HG03432 (cell line): Measurements from ENCODE around the gene SERPINF2.
"Not testable (repeated sequence)": the region's sequence is repeated elsewhere in the genome, so short reads cannot be mapped to it uniquely, and the experiment has no call there.

Source experiments
- ATAC-seq: cut with Tn5 transposase; IDR thresholded peaks from one replicate; pipeline ENCODE4 v1.9.1; 2021; ENCODE audit warnings: mild to moderate bottlenecking, moderate library complexity; ENCODE audit not compliant: unreplicated experiment

The SERPINF2 gene

DNA sequence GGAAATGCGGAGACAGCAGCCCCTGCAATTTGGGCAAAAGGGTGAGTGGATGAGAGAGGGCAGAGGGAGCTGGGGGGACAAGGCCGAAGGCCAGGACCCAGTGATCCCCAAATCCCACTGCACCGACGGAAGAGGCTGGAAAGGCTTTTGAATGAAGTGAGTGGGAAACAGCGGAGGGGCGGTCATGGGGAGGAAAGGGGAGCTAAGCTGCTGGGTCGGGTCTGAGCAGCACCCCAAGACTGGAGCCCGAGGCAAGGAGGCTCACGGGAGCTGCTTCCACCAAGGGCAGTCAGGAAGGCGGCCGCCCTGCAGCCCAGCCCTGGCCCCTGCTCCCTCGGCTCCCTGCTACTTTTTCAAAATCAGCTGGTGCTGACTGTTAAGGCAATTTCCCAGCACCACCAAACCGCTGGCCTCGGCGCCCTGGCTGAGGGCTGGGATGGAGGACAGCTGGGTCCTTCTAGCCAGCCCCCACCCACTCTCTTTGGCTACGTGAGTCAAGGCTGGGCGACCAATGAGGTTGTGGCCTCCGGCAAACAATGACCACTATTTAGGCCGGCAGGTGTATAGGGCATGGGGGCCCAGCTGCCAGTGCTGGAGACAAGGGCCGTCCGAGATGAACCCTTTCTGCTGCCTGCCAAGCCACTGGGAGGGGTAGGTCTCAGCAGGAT lies 19.7 kb downstream of the SERPINF2 start:
- no peak for ATAC-seq

DNA sequence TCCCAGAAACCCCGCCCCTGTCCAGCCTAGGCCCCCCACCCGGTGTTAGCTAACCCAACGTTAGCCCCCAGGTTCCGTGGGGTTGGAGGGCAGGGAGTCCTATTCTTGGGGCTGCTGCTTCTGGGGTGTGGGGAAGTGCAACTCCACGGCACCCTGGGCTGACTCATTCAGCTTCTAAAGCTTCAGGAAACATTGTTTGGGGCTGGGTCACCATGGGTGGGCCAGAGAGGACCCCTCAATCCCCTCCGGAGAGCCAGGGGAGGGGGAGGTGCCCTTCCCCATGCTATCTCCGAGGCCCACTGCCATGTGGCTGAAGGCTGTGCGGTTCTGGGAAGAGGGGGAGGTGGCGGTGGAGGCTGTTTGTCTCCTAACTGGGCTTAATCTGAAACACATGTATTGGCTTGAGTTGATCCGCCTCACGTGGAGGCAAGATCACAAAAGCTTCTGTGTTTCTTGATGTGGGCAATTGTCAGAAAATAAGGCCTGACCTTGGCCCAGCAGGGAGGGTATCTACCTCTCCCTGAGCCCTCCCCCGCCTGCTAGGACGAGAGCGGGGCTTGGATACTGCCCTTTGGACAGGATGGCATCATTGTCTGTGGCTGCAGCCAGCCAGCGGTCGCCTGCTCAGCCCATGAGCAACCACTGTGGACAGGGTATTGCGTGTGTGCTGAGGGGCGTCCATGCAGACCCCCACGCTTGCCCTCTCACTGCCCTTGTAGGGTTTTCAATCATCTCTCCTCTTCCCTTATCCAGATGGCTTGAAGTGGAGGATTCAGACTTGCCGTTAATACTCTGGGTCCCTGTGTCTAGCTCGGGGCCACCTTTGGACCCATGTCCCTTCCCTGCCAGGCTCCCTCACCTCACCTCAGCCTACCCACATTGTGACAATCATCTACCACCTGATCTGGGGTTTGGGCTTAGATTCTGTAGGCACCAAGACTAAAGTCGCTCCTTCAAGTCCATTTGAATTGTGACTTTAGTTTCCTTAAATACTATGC lies 20.5 kb downstream of the SERPINF2 start:
- no peak for ATAC-seq

DNA sequence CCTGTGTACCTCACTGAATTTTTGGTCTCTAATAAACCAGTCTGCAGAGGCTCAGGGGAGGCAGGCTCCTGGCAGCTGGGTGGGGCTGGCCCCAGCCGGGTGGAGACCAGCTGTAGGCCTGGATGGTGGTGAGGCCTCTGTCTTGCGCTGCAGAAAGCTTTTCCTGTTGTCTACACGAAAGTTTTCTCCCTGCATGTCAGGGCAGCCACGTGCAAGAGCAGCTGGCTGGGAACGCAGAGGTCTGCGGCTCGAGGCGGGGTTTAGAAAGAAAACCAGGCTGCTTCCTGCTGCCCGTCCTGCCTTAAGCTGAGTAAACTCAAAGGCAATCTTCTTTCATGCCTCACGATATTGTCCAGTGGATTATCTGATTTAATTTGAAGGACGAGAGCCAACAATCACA lies 21.6 kb downstream of the SERPINF2 start:
- ATAC-seq: no peak

DNA sequence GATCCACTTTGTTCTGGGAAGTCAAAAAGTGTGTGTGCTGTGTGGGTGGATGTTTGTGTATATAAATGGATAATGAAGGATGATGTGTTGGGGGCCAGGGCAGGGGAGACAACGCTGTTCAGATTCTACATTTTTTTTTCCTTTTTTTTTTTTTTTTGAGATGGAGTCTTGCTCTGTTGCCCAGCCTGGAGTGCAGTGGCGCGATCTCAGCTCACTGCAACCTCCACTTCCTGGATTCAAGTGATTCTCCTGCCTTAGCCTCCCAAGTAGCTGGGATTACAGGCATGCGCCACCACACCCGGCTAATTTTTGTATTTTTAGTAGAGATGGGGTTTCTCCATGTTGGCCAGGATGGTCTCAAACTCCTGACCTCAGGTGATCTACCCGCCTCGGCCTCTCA lies 22.0 kb downstream of the SERPINF2 start:
- ATAC-seq: not testable (repeated sequence)

DNA sequence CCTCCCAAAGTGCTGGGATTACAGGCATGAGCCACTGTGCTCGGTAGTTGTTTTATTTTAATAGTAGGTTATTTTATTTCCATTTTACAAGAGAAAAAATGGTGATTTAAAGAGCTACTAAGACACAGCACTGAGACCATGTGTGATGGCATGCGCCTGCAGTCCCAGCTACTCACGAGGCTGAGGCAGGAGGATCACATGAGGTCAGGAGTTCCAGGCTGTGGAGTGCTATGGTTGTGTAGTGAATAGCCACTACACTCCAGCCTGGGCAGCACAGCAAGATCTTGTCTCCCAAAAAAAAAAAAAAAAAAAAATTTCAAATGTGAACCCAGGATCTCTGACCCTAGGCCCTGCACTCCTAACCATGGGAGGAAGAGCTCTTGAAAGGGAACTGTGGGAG lies 22.9 kb downstream of the SERPINF2 start:
- no peak for ATAC-seq

DNA sequence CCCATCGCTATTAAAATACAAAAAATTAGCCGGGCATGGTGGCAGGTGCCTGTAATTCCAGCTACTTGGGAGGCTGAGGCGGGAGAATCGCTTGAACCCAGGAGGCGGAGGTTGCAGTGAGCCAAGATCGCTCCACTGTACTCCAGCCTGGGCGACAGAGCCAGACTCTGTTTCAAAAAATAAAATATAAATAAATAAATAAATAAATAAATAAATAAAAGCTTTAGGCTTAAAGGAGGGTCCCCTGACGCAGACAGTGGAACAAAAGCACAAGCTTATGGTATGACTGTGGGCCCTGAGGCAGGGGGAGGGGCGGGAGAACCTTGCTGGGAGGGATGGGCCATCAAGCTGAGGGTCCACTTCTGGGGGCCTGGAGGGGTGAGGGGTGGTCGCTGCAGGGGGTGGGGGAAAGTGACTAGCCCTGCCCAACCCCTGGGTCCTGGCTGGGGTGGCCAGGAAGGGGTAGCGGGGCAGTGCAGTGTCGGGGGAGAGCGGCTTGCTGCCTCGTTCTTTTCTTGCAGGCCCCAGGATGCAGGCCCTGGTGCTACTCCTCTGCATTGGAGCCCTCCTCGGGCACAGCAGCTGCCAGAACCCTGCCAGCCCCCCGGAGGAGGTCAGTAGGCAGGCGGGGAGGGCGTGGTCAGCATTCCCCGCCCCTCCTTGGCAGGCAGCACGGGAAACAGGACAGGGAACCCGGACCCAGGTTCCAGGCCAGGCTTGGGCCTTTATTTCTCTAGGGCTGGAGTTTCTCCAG lies 23.9 kb downstream of the SERPINF2 start:
- ATAC-seq: no peak

DNA sequence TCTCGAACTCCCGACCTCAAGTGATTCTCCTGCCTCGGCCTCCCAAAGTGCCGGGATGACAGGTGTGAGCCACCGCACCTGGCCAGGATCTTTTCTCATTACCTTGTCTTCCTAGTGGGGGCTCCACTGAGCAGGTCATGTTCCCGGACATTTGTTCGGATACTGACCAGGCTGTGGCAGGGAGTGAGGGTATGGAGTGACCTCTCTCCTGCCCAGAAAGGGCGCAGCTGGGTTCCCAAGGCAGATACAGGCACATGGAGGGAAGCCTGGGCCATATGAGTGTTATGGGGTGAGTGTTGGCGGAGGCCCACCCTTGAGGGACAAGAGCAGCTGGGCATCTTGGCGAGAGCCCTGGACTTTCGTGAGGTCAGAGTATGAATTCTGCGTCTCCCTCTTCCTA lies 24.7 kb downstream of the SERPINF2 start:
- no peak for ATAC-seq

DNA sequence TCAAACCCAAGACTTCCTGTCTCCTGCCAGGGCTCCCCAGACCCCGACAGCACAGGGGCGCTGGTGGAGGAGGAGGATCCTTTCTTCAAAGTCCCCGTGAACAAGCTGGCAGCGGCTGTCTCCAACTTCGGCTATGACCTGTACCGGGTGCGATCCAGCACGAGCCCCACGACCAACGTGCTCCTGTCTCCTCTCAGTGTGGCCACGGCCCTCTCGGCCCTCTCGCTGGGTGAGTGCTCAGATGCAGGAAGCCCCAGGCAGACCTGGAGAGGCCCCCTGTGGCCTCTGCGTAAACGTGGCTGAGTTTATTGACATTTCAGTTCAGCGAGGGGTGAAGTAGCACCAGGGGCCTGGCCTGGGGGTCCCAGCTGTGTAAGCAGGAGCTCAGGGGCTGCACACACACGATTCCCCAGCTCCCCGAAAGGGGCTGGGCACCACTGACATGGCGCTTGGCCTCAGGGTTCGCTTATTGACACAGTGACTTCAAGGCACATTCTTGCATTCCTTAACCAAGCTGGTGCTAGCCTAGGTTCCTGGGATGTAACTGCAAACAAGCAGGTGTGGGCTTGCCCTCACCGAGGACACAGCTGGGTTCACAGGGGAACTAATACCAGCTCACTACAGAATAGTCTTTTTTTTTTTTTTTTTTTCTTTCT lies 27.3 kb downstream of the SERPINF2 start:
- ATAC-seq: no peak

DNA sequence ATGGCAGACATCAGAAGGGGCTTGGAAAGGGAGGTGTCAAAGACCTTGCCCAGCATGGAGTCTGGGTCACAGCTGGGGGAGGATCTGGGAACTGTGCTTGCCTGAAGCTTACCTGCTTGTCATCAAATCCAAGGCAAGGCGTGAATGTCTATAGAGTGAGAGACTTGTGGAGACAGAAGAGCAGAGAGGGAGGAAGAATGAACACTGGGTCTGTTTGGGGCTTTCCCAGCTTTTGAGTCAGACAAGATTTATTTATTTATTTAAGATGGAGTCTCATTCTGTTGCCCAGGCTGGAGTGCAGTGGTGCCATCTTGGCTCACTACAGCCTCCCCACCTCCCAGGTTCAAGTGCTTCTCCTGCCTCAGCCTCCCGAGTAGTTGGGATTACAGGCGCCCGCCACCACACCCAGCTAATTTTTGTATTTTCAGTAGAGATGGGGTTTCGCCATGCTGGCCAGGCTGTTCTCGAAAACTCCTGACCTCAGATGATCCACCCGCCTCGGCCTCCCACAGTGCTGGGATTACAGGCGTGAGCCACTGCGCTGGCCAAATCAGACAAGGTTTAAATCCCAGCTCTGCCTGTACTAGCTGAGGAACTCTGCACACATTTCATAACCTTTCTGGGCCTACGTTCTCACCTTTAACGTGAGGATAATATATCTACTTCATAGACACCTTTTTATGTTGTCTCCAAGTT lies 30.5 kb downstream of the SERPINF2 start:
- not testable (repeated sequence) for ATAC-seq

DNA sequence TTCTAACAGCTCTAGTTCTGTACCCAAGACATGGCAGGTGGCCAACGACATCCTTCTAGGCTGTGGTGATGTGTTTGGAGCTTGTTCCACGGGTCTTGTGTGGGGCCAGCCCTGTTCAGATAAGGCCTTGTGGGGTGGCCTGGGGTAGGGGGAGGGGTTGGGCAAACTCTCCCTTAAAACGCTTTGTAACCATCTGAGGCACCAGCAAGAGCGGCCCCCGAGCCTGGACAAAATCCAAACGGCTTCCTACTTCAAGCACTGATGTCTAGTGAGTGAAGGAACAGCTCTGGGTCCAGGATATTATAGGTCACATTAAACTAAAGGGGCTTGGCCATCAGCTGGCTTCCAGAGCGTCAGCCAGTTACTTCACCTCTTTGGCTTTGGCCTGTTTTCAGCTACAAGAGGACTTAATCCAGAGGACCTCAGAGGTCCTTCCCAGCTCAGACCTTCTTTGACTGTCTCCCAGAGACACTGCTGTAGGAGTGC lies 31.1 kb downstream of the SERPINF2 start:
- ATAC-seq: no peak

DNA sequence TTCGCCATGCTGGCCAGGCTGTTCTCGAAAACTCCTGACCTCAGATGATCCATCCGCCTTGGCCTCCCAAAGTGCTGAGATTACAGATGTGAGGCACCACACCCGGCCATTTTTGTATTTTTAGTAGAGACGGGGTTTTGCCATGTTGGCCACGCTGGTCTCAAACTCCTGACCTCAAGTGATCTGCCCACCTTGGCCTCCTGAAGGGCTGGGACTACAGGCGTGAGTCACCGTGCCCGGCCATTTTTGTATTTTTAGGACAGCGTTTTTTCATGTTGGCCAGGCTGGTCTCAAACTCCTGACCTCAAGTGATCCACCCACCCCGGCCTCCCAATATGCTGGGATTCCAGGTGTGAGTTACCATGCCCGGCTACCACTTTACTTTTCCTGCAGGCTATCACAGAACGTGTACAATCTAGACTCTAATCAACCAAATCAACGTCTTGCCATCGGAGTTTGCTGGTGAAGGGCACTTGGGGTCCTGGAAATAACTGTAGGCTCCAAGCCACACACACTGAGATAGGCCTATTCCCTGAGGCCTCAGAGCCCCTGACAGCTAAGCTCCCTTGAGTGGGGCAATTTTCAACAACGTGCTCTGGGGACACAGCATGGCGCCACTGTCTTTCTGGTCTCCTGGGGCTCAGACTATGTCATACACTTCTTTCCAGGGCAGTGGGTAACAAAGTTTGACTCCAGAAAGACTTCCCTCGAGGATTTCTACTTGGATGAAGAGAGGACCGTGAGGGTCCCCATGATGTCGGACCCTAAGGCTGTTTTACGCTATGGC lies 31.9 kb downstream of the SERPINF2 start:
- no peak for ATAC-seq

DNA sequence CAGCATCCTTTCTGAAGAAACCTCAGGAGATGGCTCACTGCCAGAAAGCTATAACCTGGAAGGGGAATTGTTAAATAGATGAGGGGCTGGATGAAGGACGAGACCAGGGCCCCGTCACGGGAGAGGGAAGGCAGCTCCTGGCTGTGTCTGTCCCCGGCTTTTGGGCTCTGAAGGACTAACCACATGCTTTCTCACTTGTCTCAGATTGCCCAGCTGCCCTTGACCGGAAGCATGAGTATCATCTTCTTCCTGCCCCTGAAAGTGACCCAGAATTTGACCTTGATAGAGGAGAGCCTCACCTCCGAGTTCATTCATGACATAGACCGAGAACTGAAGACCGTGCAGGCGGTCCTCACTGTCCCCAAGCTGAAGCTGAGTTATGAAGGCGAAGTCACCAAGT lies 33.7 kb downstream of the SERPINF2 start:
- ATAC-seq: no peak

DNA sequence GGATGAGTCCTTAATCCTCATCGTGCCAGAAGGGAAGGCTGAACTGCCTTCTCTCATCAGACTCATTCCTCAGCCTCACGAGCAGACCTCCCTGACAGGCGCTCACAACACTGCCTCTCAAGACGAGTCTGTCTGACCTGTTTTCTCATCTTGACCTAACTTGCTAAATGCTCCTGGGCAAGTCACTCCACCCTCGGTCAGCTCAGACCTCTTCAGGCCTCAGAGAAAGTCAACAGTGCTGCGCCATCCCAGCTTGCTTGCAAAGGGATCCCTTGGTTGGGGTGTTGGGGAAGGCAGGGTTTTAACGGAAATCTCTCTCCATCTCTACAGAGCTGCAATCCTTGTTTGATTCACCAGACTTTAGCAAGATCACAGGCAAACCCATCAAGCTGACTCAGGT lies 34.2 kb downstream of the SERPINF2 start:
- ATAC-seq: no peak

DNA sequence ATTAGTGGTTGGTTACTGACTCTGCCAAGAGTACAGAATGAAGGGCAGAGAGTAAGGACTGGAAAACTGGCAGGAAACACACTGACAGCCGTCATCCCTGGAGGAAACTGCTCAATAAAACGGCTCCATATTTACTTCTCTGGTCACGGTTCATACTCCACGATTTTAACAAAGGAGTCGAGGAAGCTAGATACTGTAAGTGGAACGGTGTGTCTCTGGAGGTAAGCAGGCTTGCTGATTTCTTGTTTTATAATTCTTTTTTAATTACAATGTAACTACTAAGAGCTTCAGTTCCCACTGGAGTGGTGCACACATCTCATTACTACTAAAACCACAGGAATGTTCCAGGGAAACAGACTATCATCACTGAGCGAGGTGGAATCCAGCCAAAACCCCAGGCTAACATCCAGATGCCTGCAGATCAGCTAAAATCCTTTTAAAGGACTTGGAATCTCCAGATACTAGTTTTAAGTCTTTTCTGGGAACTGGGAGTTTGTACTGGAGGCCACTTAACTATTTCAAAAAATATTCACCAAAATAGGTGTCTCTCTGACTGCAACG lies 37.0 kb downstream of the SERPINF2 start:
- no peak for ATAC-seq

DNA sequence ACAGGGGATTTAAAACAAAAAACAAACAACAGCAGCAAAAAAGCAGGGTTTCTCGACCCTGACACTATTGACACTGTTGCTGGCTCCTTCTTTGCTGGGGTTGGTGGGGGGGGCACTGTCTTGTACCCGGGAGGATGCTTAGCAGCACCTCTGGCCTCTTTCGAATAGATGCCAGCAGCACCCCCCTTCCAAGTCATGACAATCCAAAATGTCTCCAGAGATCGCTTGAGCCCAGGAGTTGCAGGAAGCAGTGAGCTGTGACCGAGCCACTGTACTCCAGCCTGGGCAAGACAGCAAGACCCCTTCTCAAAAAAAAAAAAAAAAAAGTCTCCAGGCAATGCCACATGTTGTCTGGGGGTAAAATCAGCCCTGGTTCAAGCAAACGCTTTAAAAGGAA lies 39.5 kb downstream of the SERPINF2 start:
- no peak for ATAC-seq

DNA sequence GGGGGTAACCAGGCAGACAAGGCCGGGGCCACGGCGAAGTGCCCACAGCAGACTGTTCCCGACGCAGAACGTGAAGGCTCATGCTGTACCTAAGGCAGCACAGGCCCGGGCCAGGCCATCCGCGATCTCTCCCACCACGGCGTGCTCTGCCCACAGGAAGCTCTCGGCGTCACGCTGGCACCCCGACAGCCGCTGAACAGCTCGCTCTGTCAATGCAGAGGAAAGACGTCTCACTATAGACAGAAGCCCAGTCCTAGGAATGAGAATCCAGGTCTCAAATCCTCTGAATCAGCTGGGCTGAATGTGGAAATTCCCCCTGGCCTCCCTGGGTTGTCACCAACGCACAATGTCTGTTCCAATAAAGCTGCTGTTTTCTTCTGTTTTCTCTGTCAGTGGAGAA lies 40.6 kb downstream of the SERPINF2 start:
- no peak for ATAC-seq

DNA sequence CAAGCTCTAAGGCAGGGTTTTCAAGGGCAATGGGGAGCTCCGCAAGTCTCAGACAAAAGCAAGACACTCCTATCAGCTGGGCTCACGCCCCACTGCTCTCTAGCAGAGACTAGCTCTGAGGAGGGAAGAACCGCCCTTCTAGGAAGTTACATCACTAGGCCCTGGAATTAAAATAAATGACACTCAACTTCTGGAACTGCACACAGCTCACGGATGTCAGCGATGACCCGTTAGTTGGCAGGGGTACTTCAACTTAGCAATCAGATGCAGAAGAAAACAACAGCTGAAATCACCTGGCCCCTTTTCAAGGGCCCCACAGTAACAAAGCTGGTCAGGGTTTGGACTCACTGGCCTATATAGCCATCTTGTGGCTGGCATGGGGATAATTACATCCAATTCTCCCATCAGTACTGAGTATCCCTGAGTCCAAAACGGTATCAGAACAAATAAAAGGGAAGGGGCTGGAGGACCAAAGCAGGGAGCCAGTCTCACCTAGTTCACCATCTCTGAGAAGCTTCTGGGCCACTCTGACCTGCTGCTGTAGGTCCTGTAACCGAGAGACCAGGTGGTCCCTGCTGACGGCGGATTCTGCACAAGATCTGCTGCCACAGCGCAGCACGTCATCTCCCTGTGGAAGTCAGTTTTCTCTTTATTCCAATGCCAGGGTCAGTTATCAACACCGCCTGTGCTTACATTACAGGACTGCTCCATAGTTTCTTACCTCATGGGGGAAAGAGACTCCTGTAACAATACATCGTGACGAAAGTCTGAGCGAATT lies 41.4 kb downstream of the SERPINF2 start:
- no peak for ATAC-seq

DNA sequence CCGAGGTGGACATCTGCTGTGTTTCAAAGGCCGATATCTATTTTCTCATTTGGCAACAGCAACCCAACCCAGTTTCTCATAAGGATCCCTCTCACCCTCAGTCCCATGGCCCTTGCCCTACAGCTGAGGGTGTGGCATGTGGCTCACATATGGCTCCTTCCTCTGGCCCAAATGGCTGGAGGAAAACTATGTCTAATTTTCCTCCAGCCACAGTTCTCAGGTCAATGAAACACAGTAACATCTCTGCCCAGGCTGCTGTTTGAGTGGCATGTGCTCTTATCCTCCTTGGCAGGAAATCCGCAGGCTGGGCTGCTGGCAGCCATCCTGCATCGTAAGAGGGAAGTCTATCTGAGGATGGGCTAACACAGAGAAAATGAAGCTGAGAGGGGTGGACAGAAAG lies 43.3 kb downstream of the SERPINF2 start:
- ATAC-seq: no peak
